DMS53 treated with DMSO at 0.1 percent for 48 hours (cell line): Measurements from ENCODE around the gene EXOC6B.

Experiments
- DNase-seq: peaks from one replicate; lab custom pipeline; 2025; ENCODE audit not compliant: unreplicated experiment; lab: John Stamatoyannopoulos, UW

Gene EXOC6B

GRCh38 chr2:72744049-72744448, 81.8 kb downstream of the EXOC6B start:
- no peak for DNase-seq

GRCh38 chr2:72743481-72743880, 82.4 kb downstream of the EXOC6B start:
- DNase-seq: no peak

- DNase-seq: no peak
Observed at GRCh38 chr2:72738096-72738495, 87.7 kb downstream of the EXOC6B start.

- no peak for DNase-seq
Observed at GRCh38 chr2:72734432-72734831, 91.4 kb downstream of the EXOC6B start.

- no peak for DNase-seq
Observed at GRCh38 chr2:72731116-72731515, 94.7 kb downstream of the EXOC6B start.

- no peak for DNase-seq
Observed at GRCh38 chr2:72727356-72727755, 98.5 kb downstream of the EXOC6B start.

GRCh38 chr2:72723769-72724370, 102.0 kb downstream of the EXOC6B start:
- DNase-seq: no peak

- DNase-seq: no peak
Observed at GRCh38 chr2:72722492-72723070, 103.3 kb downstream of the EXOC6B start.

- DNase-seq: no peak
Observed at GRCh38 chr2:72719416-72719815, 106.4 kb downstream of the EXOC6B start.

GRCh38 chr2:72718876-72719275, 107.0 kb downstream of the EXOC6B start:
- DNase-seq: no peak

GRCh38 chr2:72716601-72717000, 109.2 kb downstream of the EXOC6B start:
- no peak for DNase-seq

GRCh38 chr2:72713857-72714256, 112.0 kb downstream of the EXOC6B start:
- no peak for DNase-seq

GRCh38 chr2:72712977-72713376, 112.9 kb downstream of the EXOC6B start:
- DNase-seq: no peak

GRCh38 chr2:72712304-72712703, 113.5 kb downstream of the EXOC6B start:
- DNase-seq: no peak

GRCh38 chr2:72710418-72711152, 115.2 kb downstream of the EXOC6B start:
- no peak for DNase-seq

- no peak for DNase-seq
Observed at GRCh38 chr2:72708236-72708635, 117.6 kb downstream of the EXOC6B start.

- no peak for DNase-seq
Observed at GRCh38 chr2:72698300-72698699, 127.5 kb downstream of the EXOC6B start.

GRCh38 chr2:72696559-72696958, 129.3 kb downstream of the EXOC6B start:
- no peak for DNase-seq

GRCh38 chr2:72695676-72696075, 130.2 kb downstream of the EXOC6B start:
- no peak for DNase-seq

- peak; percentile 61 for DNase-seq
Observed at GRCh38 chr2:72694715-72695496, 130.9 kb downstream of the EXOC6B start.

- DNase-seq: no peak
Observed at GRCh38 chr2:72689579-72690195, 136.1 kb downstream of the EXOC6B start.
